Liver (tissue), 9 donors: Measurements from ENCODE around the gene KRTAP27-1. TPM values are rescaled to one million over a fixed set of nuclear protein-coding genes. Genes with fewer than 3 reads are reported as not detected.

Experiments used
- DNase-seq: peaks from one replicate; pipeline ENCODE4 v3.0.0-alpha.2; 2017; ENCODE audit warnings: low spot score
- H3K27ac ChIP-seq, 2 donors: one replicate each; pipeline ENCODE4 v1.7.0; 2013; ENCODE audit warnings: inconsistent platforms in 2 of 2, low read length in 2 of 2, control low read depth in 1 of 2, low read depth in 1 of 2, mild to moderate bottlenecking in 1 of 2
- H3K27me3 ChIP-seq, 4 donors: one replicate each; pipeline versions ENCODE4 v1.6.1 to v1.7.0; 2013; ENCODE audit warnings: low read length in 3 of 4, inconsistent platforms in 1 of 4, mild to moderate bottlenecking in 1 of 4, moderate library complexity in 1 of 4; ENCODE audit not compliant: control insufficient read depth in 4 of 4, insufficient read depth in 4 of 4
- H3K36me3 ChIP-seq, 4 donors: one replicate each; pipeline versions ENCODE4 v1.6.1 to v1.7.0; 2013; ENCODE audit warnings: low read length in 3 of 4, mild to moderate bottlenecking in 3 of 4, low read depth in 1 of 4, moderate library complexity in 1 of 4; ENCODE audit not compliant: control insufficient read depth in 4 of 4, insufficient read depth in 3 of 4
- H3K4me1 ChIP-seq, 4 donors: one replicate each; pipeline versions ENCODE4 v1.6.1 to v1.7.0; 2013; ENCODE audit warnings: low read length in 3 of 4, mild to moderate bottlenecking in 3 of 4, moderate library complexity in 1 of 4; ENCODE audit not compliant: control insufficient read depth in 4 of 4, insufficient read depth in 4 of 4
- H3K4me3 ChIP-seq, 3 donors: one replicate each; pipeline versions ENCODE4 v1.6.1 to v1.7.0; 2013; ENCODE audit warnings: low read length in 3 of 3, control low read depth in 1 of 3, low read depth in 1 of 3, mild to moderate bottlenecking in 1 of 3
- H3K9ac ChIP-seq, 2 donors: one replicate each; pipeline ENCODE4 v1.7.0; 2013; ENCODE audit warnings: low read length in 2 of 2, mild to moderate bottlenecking in 2 of 2, moderate library complexity in 2 of 2, control low read depth in 1 of 2, low read depth in 1 of 2
- H3K9me3 ChIP-seq, 4 donors: one replicate each; pipeline versions ENCODE4 v1.6.1 to v1.7.0; 2013; ENCODE audit warnings: low read length in 3 of 4; ENCODE audit not compliant: control insufficient read depth in 4 of 4
- EGR1 ChIP-seq, 2 donors: IDR thresholded peaks; 2 replicates each; pipeline ENCODE4 v1.6.1; 2016 to 2018; ENCODE audit warnings: antibody characterized with exemption in 2 of 2, low read depth in 2 of 2
- FOXA1 ChIP-seq: IDR thresholded peaks from 2 replicates; pipeline ENCODE4 v1.6.1; 2016; ENCODE audit warnings: antibody characterized with exemption
- FOXA2 ChIP-seq: IDR thresholded peaks from 2 replicates; pipeline ENCODE4 v1.6.1; 2016; ENCODE audit warnings: antibody characterized with exemption
- GABPA ChIP-seq, 2 donors: IDR thresholded peaks in 1 of 2; conservative IDR thresholded peaks in 1 of 2; 2 replicates each; pipeline ENCODE4 v1.6.1; 2016; ENCODE audit warnings: antibody characterized with exemption in 2 of 2, mild to moderate bottlenecking in 1 of 2, moderate library complexity in 1 of 2
- HNF4A ChIP-seq, 2 donors: conservative IDR thresholded peaks; 2 replicates each; pipeline ENCODE4 v1.6.1; 2016; ENCODE audit warnings: antibody characterized with exemption in 2 of 2, mild to moderate bottlenecking in 2 of 2
- HNF4G ChIP-seq: IDR thresholded peaks from 2 replicates; pipeline ENCODE4 v1.6.1; 2016; ENCODE audit warnings: antibody characterized with exemption
- JUND ChIP-seq, 2 donors: IDR thresholded peaks; 2 replicates each; pipeline ENCODE4 v1.6.1; 2016; ENCODE audit warnings: antibody characterized with exemption in 2 of 2
- NR2F2 ChIP-seq: IDR thresholded peaks from 2 replicates; pipeline ENCODE4 v1.6.1; 2016; ENCODE audit warnings: antibody characterized with exemption
- SP1 ChIP-seq: IDR thresholded peaks from 2 replicates; pipeline ENCODE4 v1.6.1; 2018; ENCODE audit warnings: antibody characterized with exemption, mild to moderate bottlenecking
- TAF1 ChIP-seq: conservative IDR thresholded peaks from 2 replicates; pipeline ENCODE4 v1.6.1; 2016; ENCODE audit warnings: antibody characterized with exemption, mild to moderate bottlenecking
- WGBS: extraction: QIAGEN DNeasy Blood & Tissue Kit; methylation state at CpG from one replicate; pipeline ENCODE4 v1.1.7; 2013; 5-methylcytosine and 5-hydroxymethylcytosine counted together
- polyA plus RNA-seq, 2 donors: library from polyadenylated mRNA; stranded (reverse) in 1 of 2; unstranded in 1 of 2; fragments of 200-250 nt in 1 of 2; fragments of >200 nt in 1 of 2; fragmentation: Nextera tagmentation in 1 of 2; extraction: Ambion mirVana in 1 of 2; gene quantifications; one replicate each; pipeline versions ENCODE4 v1.2.1 to v1.2.3, GENCODE V29; 2013 to 2015
- total RNA-seq, 2 donors: library from RNA; depleted of rRNA; stranded (reverse); fragments of >200 nt; gene quantifications; one replicate each; pipeline ENCODE4 v1.2.3, GENCODE V29; 2014
- TF ChIP-seq, protein P1 (sequence below): IDR thresholded peaks from 2 replicates; pipeline ENCODE4 v1.6.1; 2016; ENCODE audit warnings: antibody characterized with exemption
- TF ChIP-seq, protein P2 (sequence below): IDR thresholded peaks from 2 replicates; pipeline ENCODE4 v1.6.1; 2016; ENCODE audit warnings: antibody characterized with exemption, mild to moderate bottlenecking
- TF ChIP-seq, protein P3 (sequence below): IDR thresholded peaks from 2 replicates; pipeline ENCODE4 v1.6.1; 2016; ENCODE audit warnings: antibody characterized with exemption
- TF ChIP-seq, protein P4 (sequence below): IDR thresholded peaks from 2 replicates; pipeline ENCODE4 v1.6.1; 2016; ENCODE audit warnings: antibody characterized with exemption
- donor health status: healthy.
- donor health status: healthy.
- donor health status: healthy.
- donor health status: healthy.
- donor health status: healthy.

KRTAP27-1 gene
- total and polyA plus RNA-seq, 4 donors: not detected

DNA sequence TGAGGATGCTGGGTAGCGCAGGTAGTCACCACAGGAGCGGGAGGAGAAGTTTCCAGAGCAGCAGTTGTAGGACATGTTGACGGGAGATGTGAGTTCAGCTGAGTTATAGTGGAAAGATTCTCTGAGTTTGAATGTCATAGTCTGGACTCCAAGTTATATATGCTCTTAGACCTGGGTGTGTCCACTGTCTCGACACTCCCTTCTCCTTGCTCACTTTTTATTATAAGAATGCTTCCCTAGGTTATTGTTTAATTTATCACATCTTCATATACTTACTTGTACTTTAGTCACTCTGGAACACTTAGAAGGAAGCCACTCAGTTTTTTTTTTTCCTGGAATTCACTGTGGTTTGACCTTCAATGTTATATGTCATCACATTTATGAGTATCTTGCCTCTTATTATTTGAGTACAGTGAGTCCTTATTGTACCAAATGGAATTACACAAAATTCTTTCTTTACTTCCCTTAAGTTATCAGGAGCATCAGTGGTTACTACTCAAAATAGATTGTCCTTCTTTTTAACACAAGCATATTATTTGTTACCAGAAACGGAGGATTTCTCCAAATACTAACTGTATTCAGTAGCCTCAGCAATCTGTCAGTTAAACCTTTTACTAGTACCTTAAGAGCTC is 34.8 kb upstream of the KRTAP27-1 start, which contains the start of gene KRTAP13-2:
Gene KRTAP13-2, minus strand, starts transcription at position 133 of the 632 bp plus-strand sequence. Its CDS starts 58 bp downstream, at position 75.
- Histone ChIP-seq H3K27ac (no peak within 1 kb of the TSS), H3K4me3 (no peak within 1 kb of the TSS), H3K36me3 (no peaks in the 10 kb centered on the region), H3K4me1 (no peaks in the 10 kb centered on the region), H3K9ac (no peak within 1 kb of the TSS), H3K27me3 (no peaks in the 10 kb centered on the region), H3K9me3 (no peaks in the 10 kb centered on the region)
- WGBS: 80% methylated on average over 5 of the region's 5 CpGs
- TF ChIP-seq SP1 (no peak), JUND (IDR thresholded peaks at IDR 0.05) (no peak), FOXA1 (no peak), TAF1 (no peak)
- TF ChIP-seq, protein P1, sequence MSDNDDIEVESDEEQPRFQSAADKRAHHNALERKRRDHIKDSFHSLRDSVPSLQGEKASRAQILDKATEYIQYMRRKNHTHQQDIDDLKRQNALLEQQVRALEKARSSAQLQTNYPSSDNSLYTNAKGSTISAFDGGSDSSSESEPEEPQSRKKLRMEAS: no peak
- no peak for DNase-seq

DNA sequence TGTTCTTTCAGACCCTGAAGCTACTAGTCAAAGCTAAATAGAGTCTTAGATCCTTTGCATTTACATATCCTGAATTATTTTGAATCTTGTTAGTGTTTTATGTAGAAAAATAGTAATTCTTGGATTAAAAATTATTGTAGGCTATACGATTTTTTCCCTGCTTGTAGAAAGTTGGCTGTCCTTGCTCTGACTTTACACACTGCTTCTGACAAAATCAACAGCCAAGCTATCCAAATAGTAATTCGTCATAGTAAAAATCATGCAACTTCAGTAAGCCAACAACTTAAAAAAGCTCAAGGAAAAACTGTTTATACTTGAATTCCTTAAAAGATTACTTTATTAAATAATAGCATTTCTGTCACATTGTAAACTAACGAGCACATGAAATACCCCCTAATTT is 18.4 kb upstream of the KRTAP27-1 start:
- no peaks in the 10 kb centered on the region for H3K36me3 ChIP-seq
- DNase-seq: no peak
- 47% methylated on average over 3 of the region's 3 CpGs for WGBS
- no peaks in the 10 kb centered on the region for H3K9me3 ChIP-seq
- no peak overlapping the region for H3K9ac ChIP-seq
- no peaks in the 10 kb centered on the region for H3K4me1 ChIP-seq
- H3K4me3 ChIP-seq: no peak overlapping the region
- H3K27ac ChIP-seq: no peak overlapping the region
- H3K27me3 ChIP-seq: peaks cover 0 to 3% (median 1%) of the 10 kb centered on the region in 4 donors
- TF ChIP-seq, protein P2, sequence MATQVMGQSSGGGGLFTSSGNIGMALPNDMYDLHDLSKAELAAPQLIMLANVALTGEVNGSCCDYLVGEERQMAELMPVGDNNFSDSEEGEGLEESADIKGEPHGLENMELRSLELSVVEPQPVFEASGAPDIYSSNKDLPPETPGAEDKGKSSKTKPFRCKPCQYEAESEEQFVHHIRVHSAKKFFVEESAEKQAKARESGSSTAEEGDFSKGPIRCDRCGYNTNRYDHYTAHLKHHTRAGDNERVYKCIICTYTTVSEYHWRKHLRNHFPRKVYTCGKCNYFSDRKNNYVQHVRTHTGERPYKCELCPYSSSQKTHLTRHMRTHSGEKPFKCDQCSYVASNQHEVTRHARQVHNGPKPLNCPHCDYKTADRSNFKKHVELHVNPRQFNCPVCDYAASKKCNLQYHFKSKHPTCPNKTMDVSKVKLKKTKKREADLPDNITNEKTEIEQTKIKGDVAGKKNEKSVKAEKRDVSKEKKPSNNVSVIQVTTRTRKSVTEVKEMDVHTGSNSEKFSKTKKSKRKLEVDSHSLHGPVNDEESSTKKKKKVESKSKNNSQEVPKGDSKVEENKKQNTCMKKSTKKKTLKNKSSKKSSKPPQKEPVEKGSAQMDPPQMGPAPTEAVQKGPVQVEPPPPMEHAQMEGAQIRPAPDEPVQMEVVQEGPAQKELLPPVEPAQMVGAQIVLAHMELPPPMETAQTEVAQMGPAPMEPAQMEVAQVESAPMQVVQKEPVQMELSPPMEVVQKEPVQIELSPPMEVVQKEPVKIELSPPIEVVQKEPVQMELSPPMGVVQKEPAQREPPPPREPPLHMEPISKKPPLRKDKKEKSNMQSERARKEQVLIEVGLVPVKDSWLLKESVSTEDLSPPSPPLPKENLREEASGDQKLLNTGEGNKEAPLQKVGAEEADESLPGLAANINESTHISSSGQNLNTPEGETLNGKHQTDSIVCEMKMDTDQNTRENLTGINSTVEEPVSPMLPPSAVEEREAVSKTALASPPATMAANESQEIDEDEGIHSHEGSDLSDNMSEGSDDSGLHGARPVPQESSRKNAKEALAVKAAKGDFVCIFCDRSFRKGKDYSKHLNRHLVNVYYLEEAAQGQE: no peak
- TF ChIP-seq HNF4G (no peak), JUND (IDR thresholded peaks at IDR 0.05) (no peak), NR2F2 (no peak), FOXA2 (no peak)
- TF ChIP-seq, protein P1: no peak

DNA sequence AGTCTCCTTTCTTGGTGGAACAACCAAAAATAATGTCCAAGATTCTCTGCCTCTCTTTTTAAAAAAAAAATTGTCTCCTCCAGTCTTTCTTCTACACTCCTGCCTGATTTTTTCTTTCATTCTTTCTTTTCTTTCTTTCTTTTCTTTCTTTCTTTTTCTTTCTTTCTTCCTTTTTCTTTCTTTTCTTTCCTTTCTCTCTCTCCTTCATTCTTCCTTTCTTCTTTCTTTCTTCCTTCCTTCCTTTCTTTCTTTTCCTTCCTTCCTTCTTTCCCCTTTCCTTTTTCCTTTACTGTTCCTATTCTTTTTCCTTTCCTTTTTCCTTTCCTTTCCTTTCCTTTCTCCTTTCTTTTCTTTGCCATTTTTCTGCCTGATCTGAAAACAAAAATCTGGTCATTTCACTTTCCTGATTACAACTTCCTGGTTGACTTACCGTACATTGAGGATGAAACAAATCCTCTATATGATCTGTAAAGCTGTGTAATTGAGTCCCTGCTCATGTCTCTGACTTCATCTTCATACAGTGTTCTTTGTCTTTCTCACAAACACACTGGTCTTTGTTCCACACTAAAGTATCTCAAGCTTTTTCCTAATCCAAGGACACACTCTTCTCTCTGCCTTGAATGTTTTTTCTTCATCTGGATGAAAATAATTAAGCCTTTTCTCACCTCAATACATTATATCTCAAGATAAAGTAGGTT is 17.0 kb upstream of the KRTAP27-1 start:
- Histone ChIP-seq H3K9me3 (no peaks in the 10 kb centered on the region), H3K27me3 (peaks cover 0 to 3% (median 0%) of the 10 kb centered on the region in 4 donors), H3K27ac (no peak overlapping the region), H3K4me1 (no peaks in the 10 kb centered on the region), H3K9ac (no peak overlapping the region), H3K4me3 (no peak overlapping the region), H3K36me3 (no peaks in the 10 kb centered on the region)
- no peak for DNase-seq
- 72% methylated on average over 1 of the region's 1 CpG for WGBS
- TF ChIP-seq, protein P3, sequence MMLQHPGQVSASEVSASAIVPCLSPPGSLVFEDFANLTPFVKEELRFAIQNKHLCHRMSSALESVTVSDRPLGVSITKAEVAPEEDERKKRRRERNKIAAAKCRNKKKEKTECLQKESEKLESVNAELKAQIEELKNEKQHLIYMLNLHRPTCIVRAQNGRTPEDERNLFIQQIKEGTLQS: no peak
- TF ChIP-seq EGR1 (IDR thresholded peaks at IDR 0.05; ENCODE audit: low read depth in 2 of 2) (no peak), GABPA (IDR thresholded peaks at IDR 0.05 in 1 of 2, conservative IDR thresholded peaks at IDR 0.05 in 1 of 2) (no peak), FOXA2 (no peak), HNF4A (conservative IDR thresholded peaks at IDR 0.05) (no peak), NR2F2 (no peak)
- TF ChIP-seq, protein P4, sequence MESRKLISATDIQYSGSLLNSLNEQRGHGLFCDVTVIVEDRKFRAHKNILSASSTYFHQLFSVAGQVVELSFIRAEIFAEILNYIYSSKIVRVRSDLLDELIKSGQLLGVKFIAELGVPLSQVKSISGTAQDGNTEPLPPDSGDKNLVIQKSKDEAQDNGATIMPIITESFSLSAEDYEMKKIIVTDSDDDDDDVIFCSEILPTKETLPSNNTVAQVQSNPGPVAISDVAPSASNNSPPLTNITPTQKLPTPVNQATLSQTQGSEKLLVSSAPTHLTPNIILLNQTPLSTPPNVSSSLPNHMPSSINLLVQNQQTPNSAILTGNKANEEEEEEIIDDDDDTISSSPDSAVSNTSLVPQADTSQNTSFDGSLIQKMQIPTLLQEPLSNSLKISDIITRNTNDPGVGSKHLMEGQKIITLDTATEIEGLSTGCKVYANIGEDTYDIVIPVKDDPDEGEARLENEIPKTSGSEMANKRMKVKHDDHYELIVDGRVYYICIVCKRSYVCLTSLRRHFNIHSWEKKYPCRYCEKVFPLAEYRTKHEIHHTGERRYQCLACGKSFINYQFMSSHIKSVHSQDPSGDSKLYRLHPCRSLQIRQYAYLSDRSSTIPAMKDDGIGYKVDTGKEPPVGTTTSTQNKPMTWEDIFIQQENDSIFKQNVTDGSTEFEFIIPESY: no peak
- TF ChIP-seq, protein P2: no peak
- TF ChIP-seq, protein P1: no peak
